ENCODE results near the gene EPB41. TPM values are rescaled to one million over a fixed set of nuclear protein-coding genes. Genes with fewer than 3 reads are reported as not detected.

EPB41 gene
- polyA plus RNA-seq, 2 donors, result 10.2 to 12.0 TPM

DNA sequence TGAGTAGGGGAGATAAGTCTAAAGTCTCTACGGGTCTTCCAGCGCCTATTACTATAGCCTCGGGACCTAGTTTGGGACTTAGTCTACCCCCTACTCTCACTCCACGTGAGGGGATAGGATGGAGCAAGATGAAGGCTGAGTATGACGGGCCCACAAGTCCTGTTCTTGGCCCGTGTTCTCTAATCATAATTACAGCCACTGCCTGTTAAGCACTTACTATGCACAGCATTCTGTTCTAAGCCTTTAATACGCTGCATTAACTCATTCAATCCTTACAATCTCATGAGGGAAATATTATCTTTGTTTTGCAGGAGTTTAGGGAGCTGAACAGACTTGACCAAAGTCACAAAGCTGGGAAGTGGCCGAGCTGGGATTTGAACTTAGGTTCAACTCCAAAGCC, 23.9 kb upstream of the EPB41 start:
- Histone ChIP-seq H3K9me3 (ENCODE audit: control insufficient read depth in 2 of 2, insufficient read depth in 1 of 2, low read depth in 1 of 2, low read length in 1 of 2) (no peaks in the 10 kb centered on the region), H3K27ac (ENCODE audit: low read depth in 2 of 2, low read length in 1 of 2) (no peak overlapping the region), H3K4me1 (ENCODE audit: control insufficient read depth in 2 of 2, insufficient read depth in 2 of 2, low read length in 1 of 2) (peaks cover 6 to 10% of the 10 kb centered on the region in 2 donors), H3K4me3 (ENCODE audit: low read depth in 1 of 2, low read length in 2 of 2) (no peak overlapping the region), H3K27me3 (ENCODE audit: control insufficient read depth in 1 of 2, insufficient read depth in 2 of 2, low read length in 2 of 2) (no peaks in the 10 kb centered on the region), H3K36me3 (ENCODE audit: control insufficient read depth in 2 of 2, insufficient read depth in 2 of 2, low read length in 1 of 2) (peaks cover 0 to 6% of the 10 kb centered on the region in 2 donors)
- WGBS, 2 donors, result 72 to 86% methylated on average over 8 of the region's 8 CpGs

DNA sequence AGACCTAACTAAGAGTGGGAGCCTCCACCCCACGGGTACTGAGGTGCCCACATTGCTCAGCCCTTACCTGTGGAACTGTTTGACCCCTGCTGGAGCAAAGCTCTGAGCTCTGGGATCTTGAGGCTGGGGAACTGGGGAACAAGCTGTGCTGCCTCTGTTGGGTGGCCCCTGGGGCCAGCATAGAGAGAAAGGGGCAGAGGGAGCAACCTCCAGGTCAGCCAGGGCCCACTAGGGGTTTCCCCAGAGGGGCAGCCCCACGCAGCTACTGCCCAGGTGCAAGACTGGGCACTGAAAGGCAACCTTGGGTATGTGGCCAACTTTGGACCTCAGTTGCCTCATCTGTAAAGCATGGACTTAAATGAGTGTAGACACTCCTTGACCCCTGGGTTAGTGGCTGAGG, 23.5 kb upstream of the EPB41 start:
- no peak overlapping the region for H3K4me3 ChIP-seq (ENCODE audit: low read depth in 1 of 2, low read length in 2 of 2)
- H3K4me1 ChIP-seq (ENCODE audit: control insufficient read depth in 2 of 2, insufficient read depth in 2 of 2, low read length in 1 of 2), result peaks cover 6 to 7% of the 10 kb centered on the region in 2 donors
- peaks cover 0 to 6% of the 10 kb centered on the region in 2 donors for H3K36me3 ChIP-seq (ENCODE audit: control insufficient read depth in 2 of 2, insufficient read depth in 2 of 2, low read length in 1 of 2)
- no peaks in the 10 kb centered on the region for H3K27me3 ChIP-seq (ENCODE audit: control insufficient read depth in 1 of 2, insufficient read depth in 2 of 2, low read length in 2 of 2)
- H3K9me3 ChIP-seq (ENCODE audit: control insufficient read depth in 2 of 2, insufficient read depth in 1 of 2, low read depth in 1 of 2, low read length in 1 of 2), result no peaks in the 10 kb centered on the region
- no peak overlapping the region for H3K27ac ChIP-seq (ENCODE audit: low read depth in 2 of 2, low read length in 1 of 2)
- 82 to 84% methylated on average over 2 of the region's 2 CpGs for WGBS, 2 donors

DNA sequence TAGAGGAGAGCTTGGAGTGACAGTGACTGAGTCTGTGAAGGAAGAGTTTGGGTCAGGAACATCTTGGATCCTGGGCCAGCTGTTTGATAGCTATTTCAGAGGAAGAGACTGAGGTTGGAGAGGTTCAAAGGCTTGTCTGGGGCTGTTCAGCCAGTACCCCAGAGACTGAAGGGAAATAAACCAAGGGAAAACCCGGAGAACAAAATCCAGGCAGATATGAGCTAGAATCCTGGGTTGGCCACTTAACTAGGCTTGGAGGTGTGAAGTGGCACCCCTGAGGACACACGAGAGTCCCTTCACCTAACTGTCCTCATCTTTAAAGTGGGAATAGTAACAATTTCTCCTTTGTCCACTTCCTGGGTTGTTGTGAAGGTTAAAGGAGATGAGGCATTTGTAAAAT, 23.1 kb upstream of the EPB41 start:
- WGBS, 2 donors, result 78 to 81% methylated on average over 2 of the region's 2 CpGs
- H3K27me3 ChIP-seq (ENCODE audit: control insufficient read depth in 1 of 2, insufficient read depth in 2 of 2, low read length in 2 of 2), result no peaks in the 10 kb centered on the region
- no peaks in the 10 kb centered on the region for H3K9me3 ChIP-seq (ENCODE audit: control insufficient read depth in 2 of 2, insufficient read depth in 1 of 2, low read depth in 1 of 2, low read length in 1 of 2)
- peaks cover 0 to 6% of the 10 kb centered on the region in 2 donors for H3K36me3 ChIP-seq (ENCODE audit: control insufficient read depth in 2 of 2, insufficient read depth in 2 of 2, low read length in 1 of 2)
- H3K4me3 ChIP-seq (ENCODE audit: low read depth in 1 of 2, low read length in 2 of 2), result no peak overlapping the region
- no peak overlapping the region for H3K27ac ChIP-seq (ENCODE audit: low read depth in 2 of 2, low read length in 1 of 2)
- peaks cover 6 to 7% of the 10 kb centered on the region in 2 donors for H3K4me1 ChIP-seq (ENCODE audit: control insufficient read depth in 2 of 2, insufficient read depth in 2 of 2, low read length in 1 of 2)

GRCh38 chr1:28893403-28894102, 20.8 kb upstream of the EPB41 start:
- Histone ChIP-seq H3K4me1 (ENCODE audit: control insufficient read depth in 2 of 2, insufficient read depth in 2 of 2, low read length in 1 of 2) (peaks cover 6 to 8% of the 10 kb centered on the region in 2 donors), H3K27ac (ENCODE audit: low read depth in 2 of 2, low read length in 1 of 2) (no peak overlapping the region), H3K9me3 (ENCODE audit: control insufficient read depth in 2 of 2, insufficient read depth in 1 of 2, low read depth in 1 of 2, low read length in 1 of 2) (no peaks in the 10 kb centered on the region), H3K36me3 (ENCODE audit: control insufficient read depth in 2 of 2, insufficient read depth in 2 of 2, low read length in 1 of 2) (peaks cover 0 to 6% of the 10 kb centered on the region in 2 donors), H3K4me3 (ENCODE audit: low read depth in 1 of 2, low read length in 2 of 2) (no peak overlapping the region), H3K27me3 (ENCODE audit: control insufficient read depth in 1 of 2, insufficient read depth in 2 of 2, low read length in 2 of 2) (no peaks in the 10 kb centered on the region)
- WGBS, 2 donors, result 83 to 85% methylated on average over 8 of the region's 8 CpGs

DNA sequence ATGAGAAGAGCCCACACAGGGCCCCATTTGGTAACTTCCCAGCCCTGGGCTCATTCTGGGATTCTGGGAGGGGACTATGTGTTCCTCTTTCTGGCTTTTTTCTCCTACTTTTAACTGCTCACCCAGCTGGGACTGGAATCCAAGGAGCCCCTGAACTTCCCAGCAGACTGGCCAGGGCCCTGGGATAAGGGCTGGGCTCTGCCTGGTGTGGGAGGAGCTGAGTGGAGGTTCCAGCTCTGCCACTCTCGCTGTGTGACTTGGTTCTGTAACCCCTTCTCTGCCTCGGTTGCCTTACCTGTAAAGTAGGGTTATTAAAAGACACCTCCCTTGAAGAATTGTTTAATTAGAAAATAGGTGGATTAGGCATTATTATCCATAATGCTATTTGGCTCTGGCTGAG, 19.6 kb upstream of the EPB41 start:
- Histone ChIP-seq H3K36me3 (ENCODE audit: control insufficient read depth in 2 of 2, insufficient read depth in 2 of 2, low read length in 1 of 2) (peaks cover 0 to 4% of the 10 kb centered on the region in 2 donors), H3K4me1 (ENCODE audit: control insufficient read depth in 2 of 2, insufficient read depth in 2 of 2, low read length in 1 of 2) (peaks cover 4 to 6% of the 10 kb centered on the region in 2 donors), H3K27ac (ENCODE audit: low read depth in 2 of 2, low read length in 1 of 2) (no peak overlapping the region), H3K4me3 (ENCODE audit: low read depth in 1 of 2, low read length in 2 of 2) (no peak overlapping the region), H3K27me3 (ENCODE audit: control insufficient read depth in 1 of 2, insufficient read depth in 2 of 2, low read length in 2 of 2) (no peaks in the 10 kb centered on the region), H3K9me3 (ENCODE audit: control insufficient read depth in 2 of 2, insufficient read depth in 1 of 2, low read depth in 1 of 2, low read length in 1 of 2) (no peaks in the 10 kb centered on the region)
- 67% methylated on average over 2 of the region's 2 CpGs for WGBS, 2 donors

GRCh38 chr1:28895896-28896608, 18.3 kb upstream of the EPB41 start:
- Histone ChIP-seq H3K4me3 (ENCODE audit: low read depth in 1 of 2, low read length in 2 of 2) (no peak overlapping the region), H3K27ac (ENCODE audit: low read depth in 2 of 2, low read length in 1 of 2) (no peak overlapping the region), H3K9me3 (ENCODE audit: control insufficient read depth in 2 of 2, insufficient read depth in 1 of 2, low read depth in 1 of 2, low read length in 1 of 2) (no peaks in the 10 kb centered on the region), H3K36me3 (ENCODE audit: control insufficient read depth in 2 of 2, insufficient read depth in 2 of 2, low read length in 1 of 2) (peaks cover 0 to 4% of the 10 kb centered on the region in 2 donors), H3K4me1 (ENCODE audit: control insufficient read depth in 2 of 2, insufficient read depth in 2 of 2, low read length in 1 of 2) (peaks cover 0 to 6% of the 10 kb centered on the region in 2 donors), H3K27me3 (ENCODE audit: control insufficient read depth in 1 of 2, insufficient read depth in 2 of 2, low read length in 2 of 2) (no peaks in the 10 kb centered on the region)
- 80 to 81% methylated on average over 4 of the region's 4 CpGs for WGBS, 2 donors

- Histone ChIP-seq H3K27me3 (ENCODE audit: control insufficient read depth in 1 of 2, insufficient read depth in 2 of 2, low read length in 2 of 2) (no peaks in the 10 kb centered on the region), H3K4me1 (ENCODE audit: control insufficient read depth in 2 of 2, insufficient read depth in 2 of 2, low read length in 1 of 2) (peaks cover 0 to 6% of the 10 kb centered on the region in 2 donors), H3K4me3 (ENCODE audit: low read depth in 1 of 2, low read length in 2 of 2) (no peak overlapping the region), H3K36me3 (ENCODE audit: control insufficient read depth in 2 of 2, insufficient read depth in 2 of 2, low read length in 1 of 2) (peaks cover 0 to 4% of the 10 kb centered on the region in 2 donors), H3K27ac (ENCODE audit: low read depth in 2 of 2, low read length in 1 of 2) (no peak overlapping the region), H3K9me3 (ENCODE audit: control insufficient read depth in 2 of 2, insufficient read depth in 1 of 2, low read depth in 1 of 2, low read length in 1 of 2) (no peaks in the 10 kb centered on the region)
- 54 to 70% methylated on average over 3 of the region's 3 CpGs for WGBS, 2 donors
These were observed 17.8 kb upstream of the EPB41 start for GRCh38 chr1:28896609-28896986.

GRCh38 chr1:28897789-28898188, 16.6 kb upstream of the EPB41 start:
- H3K4me1 ChIP-seq (ENCODE audit: control insufficient read depth in 2 of 2, insufficient read depth in 2 of 2, low read length in 1 of 2), result peaks cover 0 to 6% of the 10 kb centered on the region in 2 donors
- H3K27ac ChIP-seq (ENCODE audit: low read depth in 2 of 2, low read length in 1 of 2), result no peak overlapping the region
- peaks cover 0 to 4% of the 10 kb centered on the region in 2 donors for H3K36me3 ChIP-seq (ENCODE audit: control insufficient read depth in 2 of 2, insufficient read depth in 2 of 2, low read length in 1 of 2)
- no peaks in the 10 kb centered on the region for H3K27me3 ChIP-seq (ENCODE audit: control insufficient read depth in 1 of 2, insufficient read depth in 2 of 2, low read length in 2 of 2)
- WGBS, 2 donors, result 75 to 76% methylated on average over 4 of the region's 4 CpGs
- no peak overlapping the region for H3K4me3 ChIP-seq (ENCODE audit: low read depth in 1 of 2, low read length in 2 of 2)
- no peaks in the 10 kb centered on the region for H3K9me3 ChIP-seq (ENCODE audit: control insufficient read depth in 2 of 2, insufficient read depth in 1 of 2, low read depth in 1 of 2, low read length in 1 of 2)

DNA sequence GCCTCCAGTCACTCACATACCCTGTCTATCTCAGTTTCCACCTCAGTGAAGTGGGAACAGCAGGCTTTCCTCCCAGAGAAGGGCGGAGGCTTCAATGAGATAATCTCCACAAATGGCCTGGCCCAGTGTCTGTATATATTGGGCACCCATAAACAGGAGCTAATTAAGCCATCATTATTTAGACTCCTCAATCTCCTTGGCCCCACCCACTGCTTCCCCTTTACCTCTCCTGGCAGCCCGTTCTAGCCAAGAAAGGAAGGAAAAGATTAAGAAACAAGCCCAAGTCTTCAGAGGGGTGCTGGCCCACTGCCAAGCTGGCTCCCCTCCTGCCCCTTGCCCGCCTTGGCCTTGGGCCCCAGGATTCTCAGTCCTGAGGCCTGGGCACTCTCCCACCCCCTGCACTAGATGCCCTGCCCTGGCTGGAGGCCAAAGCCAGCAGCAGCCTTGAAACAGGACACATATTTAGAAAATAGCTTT, 15.9 kb upstream of the EPB41 start:
- H3K27me3 ChIP-seq (ENCODE audit: control insufficient read depth in 1 of 2, insufficient read depth in 2 of 2, low read length in 2 of 2), result no peaks in the 10 kb centered on the region
- H3K27ac ChIP-seq (ENCODE audit: low read depth in 2 of 2, low read length in 1 of 2), result no peak overlapping the region
- 57 to 62% methylated on average over 3 of the region's 3 CpGs for WGBS, 2 donors
- no peak overlapping the region for H3K4me3 ChIP-seq (ENCODE audit: low read depth in 1 of 2, low read length in 2 of 2)
- peaks cover 0 to 6% of the 10 kb centered on the region in 2 donors for H3K4me1 ChIP-seq (ENCODE audit: control insufficient read depth in 2 of 2, insufficient read depth in 2 of 2, low read length in 1 of 2)
- peaks cover 0 to 3% of the 10 kb centered on the region in 2 donors for H3K36me3 ChIP-seq (ENCODE audit: control insufficient read depth in 2 of 2, insufficient read depth in 2 of 2, low read length in 1 of 2)
- no peaks in the 10 kb centered on the region for H3K9me3 ChIP-seq (ENCODE audit: control insufficient read depth in 2 of 2, insufficient read depth in 1 of 2, low read depth in 1 of 2, low read length in 1 of 2)

Data from esophagus (tissue), 2 donors.